Measurements from ENCODE around the gene RGCC.

DNA sequence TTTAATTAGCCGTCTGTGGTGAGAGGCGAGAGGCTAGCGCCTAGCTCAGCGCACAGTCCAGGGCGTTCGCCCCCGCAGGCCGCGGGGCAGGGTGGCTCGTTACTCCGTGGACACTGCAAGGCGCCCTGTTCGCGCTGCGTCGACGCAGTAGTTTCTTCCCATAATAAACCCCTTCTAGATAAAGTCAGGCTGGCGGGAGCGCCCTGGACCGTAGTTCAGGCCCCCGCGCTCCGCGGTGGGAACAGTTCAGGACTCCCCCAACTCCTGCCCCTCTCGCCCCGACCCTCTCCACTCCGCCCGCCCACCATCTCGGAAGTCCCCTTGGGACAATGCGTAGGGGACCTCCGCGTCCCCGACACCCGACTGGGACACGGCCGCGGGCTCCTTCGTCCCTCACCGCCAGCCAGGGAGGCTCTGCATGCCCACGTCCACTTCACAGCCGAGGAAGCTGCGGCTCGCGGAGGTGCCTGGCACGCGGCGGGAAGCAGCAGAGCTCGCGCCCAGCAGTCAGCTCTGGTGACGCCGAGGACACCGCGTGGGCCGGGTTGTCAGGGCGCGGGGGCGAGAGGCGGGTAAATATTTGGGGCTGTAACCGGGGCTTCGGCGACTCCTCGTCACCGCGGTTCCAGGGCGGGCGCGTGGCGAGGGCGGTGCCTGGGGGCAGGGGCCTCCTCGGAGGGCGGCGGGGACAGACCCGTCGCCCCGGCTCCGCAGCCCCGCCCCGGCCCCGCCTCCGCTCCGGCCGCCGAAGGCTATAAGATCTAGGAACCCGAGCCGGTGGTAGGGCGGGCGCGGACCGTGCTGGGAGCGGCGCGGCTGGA is at the start of gene RGCC:
- TF ChIP-seq MYC (IDR thresholded peaks at IDR 0.05; ENCODE audit: low read depth, low read length), result no peak
- no peak for TF ChIP-seq POLR2A (IDR thresholded peaks at IDR 0.05; ENCODE audit: extremely low read depth, insufficient read length)

All from NB4 (cell line).